VCaP (cell line): ENCODE results near the gene NCOA1.

Source experiments
- H3K27ac ChIP-seq: fragments of 450-650 bp; 2 replicates; pipeline ENCODE4 v1.5.1; 2017
- CTCF ChIP-seq: fragments of 450-650 bp; conservative IDR thresholded peaks from 2 replicates; pipeline ENCODE4 v1.5.1; 2017; ENCODE audit warnings: mild to moderate bottlenecking, moderate library complexity

Gene NCOA1

GRCh38 chr2:24820175-24820513 lies 329.1 kb downstream of the NCOA1 start:
- no peak for TF ChIP-seq CTCF
- H3K27ac ChIP-seq, result no peak overlapping the region
